Measurements from ENCODE around the gene ERC1.

Gene ERC1

GRCh38 chr12:1519642-1520041 is 528.6 kb downstream of the ERC1 start:
- in situ Hi-C loops (cut with HindIII; ENCODE audit: low sequenced_read_pairs): no loop called here

- in situ Hi-C loops (cut with HindIII; ENCODE audit: low sequenced_read_pairs): no loop called here
These were observed 532.0 kb downstream of the ERC1 start for GRCh38 chr12:1523046-1523445.

DNA sequence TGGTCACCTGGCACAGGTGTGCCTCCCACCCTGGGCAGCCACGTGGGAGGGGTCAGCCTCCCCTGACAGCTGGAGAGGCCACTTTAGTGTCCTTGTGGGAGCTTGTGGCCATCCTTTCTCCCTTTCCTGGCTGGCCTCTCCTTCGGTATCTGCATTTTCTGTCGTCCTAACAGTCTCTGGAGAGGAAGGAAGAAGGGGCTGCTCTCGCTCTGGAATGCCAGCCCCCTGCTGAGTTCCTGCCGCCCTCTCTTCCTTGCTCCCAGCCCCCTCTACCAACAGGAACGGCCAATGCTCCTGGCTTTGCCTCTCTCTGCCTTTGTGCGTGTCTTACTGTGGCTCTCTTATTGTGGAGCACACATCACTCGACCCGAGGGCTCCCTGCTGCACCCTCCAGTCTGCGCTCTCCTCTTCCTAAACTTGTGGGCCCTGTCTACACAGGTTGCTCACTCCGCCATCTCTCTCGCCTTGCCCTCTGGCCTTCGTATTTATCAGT is 532.6 kb downstream of the ERC1 start:
- in situ Hi-C loops (cut with HindIII; ENCODE audit: low sequenced_read_pairs): no loop called here

DNA sequence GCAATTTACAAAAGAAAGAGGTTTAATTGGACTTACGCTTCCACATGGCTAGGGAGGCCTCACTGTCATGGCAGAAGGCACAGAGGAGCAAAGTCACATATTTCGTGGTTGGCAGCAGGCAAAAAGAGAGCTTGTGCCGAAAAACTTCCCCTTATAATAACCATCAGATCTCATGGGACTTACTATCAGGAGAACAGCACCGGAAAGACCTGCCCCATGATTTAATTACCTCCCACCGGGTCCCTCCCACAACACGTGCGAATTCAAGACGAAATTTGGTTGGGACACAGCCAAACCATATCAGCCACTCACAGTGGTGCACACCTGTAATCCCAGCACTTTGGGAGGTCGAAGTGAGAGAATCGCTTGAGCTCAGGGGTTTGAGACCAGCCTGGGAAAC is 534.8 kb downstream of the ERC1 start:
- in situ Hi-C loops (cut with HindIII; ENCODE audit: low sequenced_read_pairs): no loop called here

DNA sequence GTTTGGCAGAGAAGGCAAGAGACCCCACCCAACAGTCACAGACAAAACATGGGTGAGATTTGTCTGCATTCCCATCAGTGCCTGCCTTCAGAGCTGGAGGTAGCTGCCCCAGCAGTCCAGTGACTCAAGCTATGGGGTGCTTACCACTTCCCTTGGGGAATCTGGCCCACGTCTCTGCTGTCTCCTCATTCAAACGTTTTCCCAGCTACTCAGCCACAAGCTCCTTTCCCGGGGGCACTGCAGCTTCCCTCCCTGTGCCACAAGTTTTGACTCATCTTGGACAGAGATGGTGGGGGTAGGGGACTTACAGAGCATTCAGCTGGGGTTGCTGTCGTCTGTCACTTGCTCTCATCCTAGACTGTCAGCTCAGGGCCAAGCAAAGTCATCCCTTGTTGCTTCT is 536.8 kb downstream of the ERC1 start:
- in situ Hi-C loops (cut with HindIII; ENCODE audit: low sequenced_read_pairs): no loop called here

DNA sequence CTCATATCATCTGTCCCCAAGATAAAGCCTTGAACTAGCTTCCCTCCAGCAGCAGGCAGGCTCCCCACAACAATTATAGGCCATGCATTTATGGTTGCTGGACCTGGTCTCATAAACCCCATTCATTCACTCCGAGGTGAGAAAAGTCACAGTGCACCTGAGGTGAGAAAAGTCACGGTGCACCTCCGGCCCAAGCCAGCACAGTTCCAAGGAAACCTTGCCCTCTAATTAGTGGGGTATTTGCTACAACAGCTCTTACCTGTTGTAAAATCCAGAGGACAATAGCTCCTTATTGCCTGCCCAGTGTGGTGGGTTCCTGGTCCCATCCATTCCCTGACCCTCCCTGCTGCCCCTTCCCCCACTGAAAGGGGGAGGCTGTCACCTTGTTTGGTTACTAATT is 537.8 kb downstream of the ERC1 start:
- in situ Hi-C loops (cut with HindIII; ENCODE audit: low sequenced_read_pairs): no loop called here

- in situ Hi-C loops (cut with HindIII; ENCODE audit: low sequenced_read_pairs): no loop called here
These were observed 538.3 kb downstream of the ERC1 start for GRCh38 chr12:1529228-1529861.

DNA sequence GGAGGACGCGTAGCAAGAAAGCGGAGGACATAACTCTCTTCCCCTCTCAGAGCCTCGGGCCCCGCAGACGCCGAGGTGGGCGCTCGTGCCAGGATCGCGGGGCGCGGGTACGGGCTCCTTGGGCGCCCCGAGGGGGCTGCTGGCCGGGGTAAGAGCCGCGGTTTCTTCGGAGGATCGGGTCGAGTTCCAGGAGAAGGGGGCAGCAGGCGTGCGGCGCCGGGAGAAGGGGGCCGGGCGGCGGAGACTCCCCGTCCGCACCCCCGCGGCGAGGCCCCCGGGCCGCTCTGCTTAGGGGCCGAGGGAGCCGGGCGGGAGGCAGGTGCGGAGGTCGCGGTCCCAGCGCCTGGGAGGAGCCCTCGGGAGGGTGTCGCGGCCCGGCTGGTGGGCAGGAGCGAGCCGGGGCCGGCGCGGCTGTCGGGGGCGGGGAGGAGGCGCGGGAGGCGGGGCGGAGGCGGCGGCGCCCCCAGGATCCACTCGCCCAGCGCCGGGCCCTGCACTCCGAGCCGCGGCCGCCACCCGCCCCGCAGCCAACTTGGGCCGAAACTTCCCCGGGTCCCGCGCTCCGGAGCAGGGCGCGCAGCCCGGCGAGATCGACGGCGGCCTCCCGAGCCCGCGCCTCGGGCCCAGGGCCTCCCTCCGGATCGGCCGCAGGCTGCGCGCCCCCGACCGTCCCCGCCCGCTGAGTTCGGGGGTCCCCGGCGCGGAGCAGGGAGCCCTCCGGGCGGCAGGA is 539.0 kb downstream of the ERC1 start:
- in situ Hi-C loops (cut with HindIII; ENCODE audit: low sequenced_read_pairs): no loop called here

- in situ Hi-C loops (cut with HindIII; ENCODE audit: low sequenced_read_pairs): no loop called here
These were observed 539.6 kb downstream of the ERC1 start for GRCh38 chr12:1530592-1531152.

GRCh38 chr12:1531153-1531653 is 540.2 kb downstream of the ERC1 start:
- in situ Hi-C loops (cut with HindIII; ENCODE audit: low sequenced_read_pairs): no loop called here

- in situ Hi-C loops (cut with HindIII; ENCODE audit: low sequenced_read_pairs): no loop called here
These were observed 540.8 kb downstream of the ERC1 start for GRCh38 chr12:1531654-1532374.

- in situ Hi-C loops (cut with HindIII; ENCODE audit: low sequenced_read_pairs): no loop called here
These were observed 541.5 kb downstream of the ERC1 start for GRCh38 chr12:1532375-1533165.

- in situ Hi-C loops (cut with HindIII; ENCODE audit: low sequenced_read_pairs): no loop called here
These were observed 542.2 kb downstream of the ERC1 start for GRCh38 chr12:1533205-1533601.

DNA sequence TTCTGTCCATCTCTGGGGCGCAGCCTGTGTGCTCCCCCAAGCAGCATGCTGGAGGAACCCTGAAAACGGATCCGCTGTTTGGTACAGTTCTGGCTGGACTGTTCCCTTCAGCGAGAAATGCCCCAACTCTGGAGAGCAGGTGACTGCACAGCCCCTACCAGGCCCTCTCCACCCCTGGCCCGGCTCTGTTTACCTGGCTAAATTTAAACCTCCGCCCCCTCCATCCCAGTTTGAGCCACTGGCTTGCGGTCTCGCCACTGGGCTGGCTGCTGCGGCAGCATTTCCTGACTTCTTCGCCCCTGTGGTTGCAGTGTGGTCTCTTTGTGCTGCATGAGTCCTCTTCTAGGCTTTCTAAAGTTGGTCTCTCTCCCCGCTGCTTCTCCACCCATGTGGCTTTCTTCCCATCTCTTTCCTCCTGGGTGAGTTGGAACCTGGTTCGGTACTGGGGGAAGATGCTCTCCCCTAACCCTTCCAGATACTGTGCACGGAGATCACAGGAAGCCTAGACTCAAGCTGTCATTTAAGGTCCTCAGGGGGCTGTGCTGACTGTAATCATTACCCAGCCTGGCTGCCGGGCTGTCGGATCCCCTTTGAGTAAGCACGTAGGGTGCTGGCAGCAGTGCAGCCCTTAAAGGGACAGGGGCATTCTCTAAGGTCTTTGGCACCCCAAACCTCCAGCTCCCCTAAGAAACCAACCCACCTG is 542.7 kb downstream of the ERC1 start:
- in situ Hi-C loops (cut with HindIII; ENCODE audit: low sequenced_read_pairs): no loop called here

DNA sequence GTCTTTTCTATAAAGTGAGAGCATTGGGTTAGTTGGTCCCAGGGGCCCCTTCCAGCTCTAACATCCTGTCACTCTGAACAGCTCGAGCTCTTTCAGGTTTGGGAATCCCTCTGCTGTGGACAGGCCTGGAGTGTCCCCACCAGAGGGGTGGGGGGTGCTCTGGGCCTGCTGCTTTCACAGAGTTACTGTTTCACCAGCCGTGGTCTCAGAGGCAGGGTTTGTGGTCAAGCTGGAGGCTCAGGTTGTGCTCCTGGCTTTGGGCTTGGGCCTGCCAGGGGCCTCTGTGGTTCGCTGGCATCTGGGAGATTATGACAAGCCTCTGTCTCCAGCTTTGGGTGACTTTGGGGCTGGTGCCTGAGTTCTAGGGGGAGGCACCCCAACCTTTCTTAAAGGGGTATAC is 543.7 kb downstream of the ERC1 start:
- in situ Hi-C loops (cut with HindIII; ENCODE audit: low sequenced_read_pairs): no loop called here

DNA sequence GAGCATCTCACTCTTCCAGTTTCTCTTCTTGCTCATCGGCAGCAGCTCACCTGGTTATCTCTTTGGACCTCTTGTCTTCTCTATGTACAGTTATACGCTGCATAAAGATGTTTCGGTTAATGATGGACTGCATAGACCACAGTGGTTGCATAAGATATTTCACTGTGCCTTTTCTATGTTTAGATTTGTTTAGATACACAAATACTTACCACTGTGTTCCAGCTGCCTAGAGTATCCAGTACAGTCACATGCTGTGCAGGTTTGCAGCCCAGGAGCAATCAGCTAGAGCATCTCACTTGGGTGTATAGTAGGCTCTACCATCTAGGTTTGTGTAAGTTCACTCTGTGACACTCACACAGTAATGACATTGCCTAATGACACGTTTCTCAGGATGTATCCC is 545.8 kb downstream of the ERC1 start:
- in situ Hi-C loops (cut with HindIII; ENCODE audit: low sequenced_read_pairs): no loop called here

GRCh38 chr12:1539135-1539534 is 548.1 kb downstream of the ERC1 start:
- in situ Hi-C loops (cut with HindIII; ENCODE audit: low sequenced_read_pairs): no loop called here

DNA sequence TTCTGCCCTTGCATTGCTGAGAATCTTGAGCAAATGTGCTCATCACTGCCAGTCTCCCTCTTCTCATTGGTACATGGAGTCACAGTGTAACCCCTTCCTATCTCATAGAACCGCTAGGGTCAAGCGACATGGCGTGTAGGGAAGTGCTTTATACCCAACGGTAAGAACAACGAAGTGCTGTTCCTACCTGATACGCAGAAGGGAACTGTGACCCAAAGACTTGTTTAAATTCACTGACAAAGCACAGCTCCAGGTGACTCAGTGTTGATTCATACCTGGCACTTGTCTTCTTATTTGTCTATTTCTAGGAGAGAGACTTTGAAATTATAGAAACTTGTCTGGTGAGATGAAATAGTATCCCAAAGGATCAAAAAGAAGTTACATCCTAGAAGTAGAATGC is 549.7 kb downstream of the ERC1 start:
- in situ Hi-C loops (cut with HindIII; ENCODE audit: low sequenced_read_pairs): no loop called here

- in situ Hi-C loops (cut with HindIII; ENCODE audit: low sequenced_read_pairs): no loop called here
These were observed 551.6 kb downstream of the ERC1 start for GRCh38 chr12:1542599-1542998.
